ENCODE measurements around the gene OR52M1.

DNA sequence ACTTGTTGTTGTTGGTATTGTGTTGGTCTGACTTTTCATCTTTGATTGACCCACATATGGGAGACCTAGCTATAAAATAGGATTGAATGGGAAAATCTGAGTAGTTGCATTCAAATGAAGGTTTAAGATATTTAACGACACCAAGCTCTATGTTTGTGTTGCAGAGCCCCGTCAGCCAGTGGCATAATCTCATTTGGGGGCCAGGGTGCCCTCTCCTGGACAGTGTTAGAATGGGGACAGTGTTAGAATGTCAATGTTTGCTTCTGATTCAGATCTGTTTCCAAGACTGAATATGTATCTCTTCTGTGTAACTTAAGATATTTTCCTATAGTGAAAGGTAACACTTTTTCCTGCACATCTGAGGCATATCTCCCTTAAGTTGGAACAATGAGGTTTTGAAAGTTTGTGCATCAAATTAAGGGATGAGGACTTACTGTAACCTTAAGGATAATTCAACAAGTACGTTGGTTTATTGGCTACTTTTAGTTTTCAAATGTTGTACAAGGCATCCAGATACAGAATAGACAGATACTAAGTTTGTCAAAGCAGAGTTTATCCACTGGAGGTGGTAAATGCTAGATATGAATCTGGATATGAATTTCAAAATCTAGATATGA is 5.3 kb upstream of the OR52M1 start:
- TF ChIP-seq, protein P1, sequence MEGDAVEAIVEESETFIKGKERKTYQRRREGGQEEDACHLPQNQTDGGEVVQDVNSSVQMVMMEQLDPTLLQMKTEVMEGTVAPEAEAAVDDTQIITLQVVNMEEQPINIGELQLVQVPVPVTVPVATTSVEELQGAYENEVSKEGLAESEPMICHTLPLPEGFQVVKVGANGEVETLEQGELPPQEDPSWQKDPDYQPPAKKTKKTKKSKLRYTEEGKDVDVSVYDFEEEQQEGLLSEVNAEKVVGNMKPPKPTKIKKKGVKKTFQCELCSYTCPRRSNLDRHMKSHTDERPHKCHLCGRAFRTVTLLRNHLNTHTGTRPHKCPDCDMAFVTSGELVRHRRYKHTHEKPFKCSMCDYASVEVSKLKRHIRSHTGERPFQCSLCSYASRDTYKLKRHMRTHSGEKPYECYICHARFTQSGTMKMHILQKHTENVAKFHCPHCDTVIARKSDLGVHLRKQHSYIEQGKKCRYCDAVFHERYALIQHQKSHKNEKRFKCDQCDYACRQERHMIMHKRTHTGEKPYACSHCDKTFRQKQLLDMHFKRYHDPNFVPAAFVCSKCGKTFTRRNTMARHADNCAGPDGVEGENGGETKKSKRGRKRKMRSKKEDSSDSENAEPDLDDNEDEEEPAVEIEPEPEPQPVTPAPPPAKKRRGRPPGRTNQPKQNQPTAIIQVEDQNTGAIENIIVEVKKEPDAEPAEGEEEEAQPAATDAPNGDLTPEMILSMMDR (IDR thresholded peaks at IDR 0.05 in 2 of 3, conservative IDR thresholded peaks at IDR 0.05 in 1 of 3; ENCODE audit: borderline replicate concordance in 1 of 3, insufficient read depth in 1 of 3, low read depth in 2 of 3, low read length in 2 of 3), result peak; percentile 72 to 86 (median 85); a peak in 5 of 6 replicates
- TF ChIP-seq POLR2A (IDR thresholded peaks at IDR 0.05; ENCODE audit: borderline replicate concordance, extremely low read depth, insufficient read depth, insufficient read length), result no peak
- no peak for TF ChIP-seq YY1 (IDR thresholded peaks at IDR 0.05; ENCODE audit: extremely low read depth, insufficient replicate concordance, low read depth, low read length)
- no peak for TF ChIP-seq ELF1 (IDR thresholded peaks at IDR 0.05; ENCODE audit: borderline replicate concordance, low read depth)
- no peak for TF ChIP-seq EZH2 (IDR thresholded peaks at IDR 0.05)
- no peak for TF ChIP-seq ZBTB33 (IDR thresholded peaks at IDR 0.05; ENCODE audit: extremely low read depth, insufficient replicate concordance, low read length)
